ENCODE data around the gene PTPRN2. TPM values are rescaled to one million over a fixed set of nuclear protein-coding genes. Genes with fewer than 3 reads are reported as not detected.

Gene PTPRN2
- polyA plus RNA-seq, 1 experiment, result 0.31 TPM

- no peaks in the 10 kb centered on the region for H3K27me3 ChIP-seq (ENCODE audit: control insufficient read depth, insufficient read depth, low read length)
- ChIA-PET POLR2A (no interaction called here), CTCF (no interaction called here)
- no peak for TF ChIP-seq CTCF (IDR thresholded peaks at IDR 0.05; ENCODE audit: insufficient read depth, low read depth, low read length)
- H3K36me3 ChIP-seq (ENCODE audit: control insufficient read depth, insufficient read depth, low read length), result no peaks in the 10 kb centered on the region
- no peak for DNase-seq (ENCODE audit: low read depth)
- H3K4me3 ChIP-seq (ENCODE audit: low read depth, low read length), result no peak overlapping the region
These were observed 747.3 kb downstream of the PTPRN2 start for GRCh38 chr7:157840174-157840913.

GRCh38 chr7:157839672-157840167 is 747.9 kb downstream of the PTPRN2 start:
- H3K36me3 ChIP-seq (ENCODE audit: control insufficient read depth, insufficient read depth, low read length), result no peaks in the 10 kb centered on the region
- ChIA-PET POLR2A (no interaction called here), CTCF (no interaction called here)
- no peak overlapping the region for H3K4me3 ChIP-seq (ENCODE audit: low read depth, low read length)
- H3K27me3 ChIP-seq (ENCODE audit: control insufficient read depth, insufficient read depth, low read length), result no peaks in the 10 kb centered on the region
- TF ChIP-seq CTCF (IDR thresholded peaks at IDR 0.05; ENCODE audit: insufficient read depth, low read depth, low read length), result no peak
- no peak for DNase-seq (ENCODE audit: low read depth)

GRCh38 chr7:157839226-157839625 is 748.4 kb downstream of the PTPRN2 start:
- DNase-seq (ENCODE audit: low read depth), result no peak
- ChIA-PET POLR2A (no interaction called here), CTCF (no interaction called here)
- no peaks in the 10 kb centered on the region for H3K27me3 ChIP-seq (ENCODE audit: control insufficient read depth, insufficient read depth, low read length)
- no peaks in the 10 kb centered on the region for H3K36me3 ChIP-seq (ENCODE audit: control insufficient read depth, insufficient read depth, low read length)
- TF ChIP-seq CTCF (IDR thresholded peaks at IDR 0.05; ENCODE audit: insufficient read depth, low read depth, low read length), result no peak
- no peak overlapping the region for H3K4me3 ChIP-seq (ENCODE audit: low read depth, low read length)

GRCh38 chr7:157837561-157837960 is 750.1 kb downstream of the PTPRN2 start:
- H3K4me3 ChIP-seq (ENCODE audit: low read depth, low read length), result no peak overlapping the region
- no peaks in the 10 kb centered on the region for H3K27me3 ChIP-seq (ENCODE audit: control insufficient read depth, insufficient read depth, low read length)
- DNase-seq (ENCODE audit: low read depth), result no peak
- no peaks in the 10 kb centered on the region for H3K36me3 ChIP-seq (ENCODE audit: control insufficient read depth, insufficient read depth, low read length)
- no peak for TF ChIP-seq CTCF (IDR thresholded peaks at IDR 0.05; ENCODE audit: insufficient read depth, low read depth, low read length)
- ChIA-PET POLR2A (no interaction called here), CTCF (no interaction called here)

- POLR2A ChIA-PET, result no interaction called here
- CTCF ChIA-PET, result no interaction called here
- H3K36me3 ChIP-seq (ENCODE audit: control insufficient read depth, insufficient read depth, low read length), result no peaks in the 10 kb centered on the region
- no peak for DNase-seq (ENCODE audit: low read depth)
- H3K4me3 ChIP-seq (ENCODE audit: low read depth, low read length), result no peak overlapping the region
- no peak for TF ChIP-seq CTCF (IDR thresholded peaks at IDR 0.05; ENCODE audit: insufficient read depth, low read depth, low read length)
- no peaks in the 10 kb centered on the region for H3K27me3 ChIP-seq (ENCODE audit: control insufficient read depth, insufficient read depth, low read length)
These were observed 750.6 kb downstream of the PTPRN2 start for GRCh38 chr7:157837047-157837446.

All from BJ (cell line).